RWPE1 (cell line): Measurements from ENCODE around the gene DPP9.

ENCODE experiments used
- CTCF ChIA-PET: fragments of 350-600 bp; sonication (Branson Sonifier 250); formaldehyde crosslinking; extraction: SDS; loops from one replicate; lab custom pipeline; 2021; lab: Yijun Ruan, JAX
- POLR2A ChIA-PET: fragments of 400-600 bp; formaldehyde crosslinking; extraction: SDS; loops from one replicate; lab custom pipeline; 2020; ENCODE audit warnings: antibody characterized with exemption; ENCODE audit not compliant: low non-redundant PET; lab: Yijun Ruan, JAX
- DNase-seq: peaks from one replicate; pipeline ENCODE4 v3.0.0; 2012; ENCODE audit warnings: low spot score
- H3K27ac ChIP-seq: fragments of 450-650 bp; 2 replicates; pipeline ENCODE4 v1.5.1; 2017
- TF ChIP-seq, protein P1 (sequence below): fragments of 450-650 bp; conservative IDR thresholded peaks from 2 replicates; pipeline ENCODE4 v1.5.1; 2017; ENCODE audit warnings: low read depth, mild to moderate bottlenecking

The DPP9 gene

DNA sequence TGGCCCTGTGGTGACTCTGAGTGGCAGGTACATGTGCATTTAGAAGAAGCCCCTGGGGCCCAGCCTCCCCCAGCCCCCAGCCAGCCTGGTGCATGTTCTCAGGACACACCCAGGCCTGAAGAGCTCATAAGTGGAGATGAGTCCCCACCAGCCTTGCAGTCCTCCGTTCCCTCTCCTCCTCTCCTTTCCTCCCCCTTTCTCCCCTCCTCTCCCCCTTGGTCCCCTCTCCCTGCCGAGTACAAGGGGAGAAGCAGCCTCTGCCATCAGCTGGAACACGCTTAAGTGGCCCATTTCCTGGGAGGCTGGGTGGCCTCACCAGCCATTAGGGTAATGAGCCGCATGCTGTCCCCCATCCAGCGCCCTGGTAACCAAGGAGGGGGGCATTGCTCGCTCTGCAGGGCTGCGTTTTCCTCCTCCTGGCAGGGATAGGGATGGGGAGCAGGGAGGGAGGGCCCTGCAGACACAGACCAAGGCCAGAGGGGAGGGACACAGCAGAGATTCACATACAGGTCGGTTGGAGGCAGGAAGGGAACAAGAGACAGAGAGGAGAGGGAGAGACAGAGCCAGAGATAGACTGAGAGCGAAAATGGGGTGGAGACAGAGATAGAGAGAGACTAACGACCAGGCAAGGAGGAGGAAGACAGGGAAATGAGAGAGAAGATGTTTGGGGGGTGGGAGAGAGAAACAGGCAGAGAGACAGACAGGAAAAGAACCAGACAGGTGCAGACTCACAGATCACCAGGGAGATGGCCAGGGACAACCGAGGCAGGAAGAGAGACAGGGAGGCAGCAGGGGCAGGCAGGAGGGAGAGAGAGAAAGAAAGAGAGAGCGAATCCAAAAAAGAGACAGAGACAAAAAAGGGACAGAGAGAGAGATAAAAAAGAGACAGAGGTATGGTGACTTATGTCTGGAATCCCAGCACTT, 19.3 kb upstream of the DPP9 start:
- ChIA-PET CTCF (interaction anchor here (0.6 kb wide), 1 partner anchor 158 kb away, joined by 3 read pairs; no protein-coding TSS in a partner anchor), POLR2A (interaction anchor here (0.8 kb wide), 1 partner anchor 52 kb away, joined by 9 read pairs; no protein-coding TSS in a partner anchor)
- DNase-seq: no peak
- no peak overlapping the region for H3K27ac ChIP-seq
- TF ChIP-seq, protein P1, sequence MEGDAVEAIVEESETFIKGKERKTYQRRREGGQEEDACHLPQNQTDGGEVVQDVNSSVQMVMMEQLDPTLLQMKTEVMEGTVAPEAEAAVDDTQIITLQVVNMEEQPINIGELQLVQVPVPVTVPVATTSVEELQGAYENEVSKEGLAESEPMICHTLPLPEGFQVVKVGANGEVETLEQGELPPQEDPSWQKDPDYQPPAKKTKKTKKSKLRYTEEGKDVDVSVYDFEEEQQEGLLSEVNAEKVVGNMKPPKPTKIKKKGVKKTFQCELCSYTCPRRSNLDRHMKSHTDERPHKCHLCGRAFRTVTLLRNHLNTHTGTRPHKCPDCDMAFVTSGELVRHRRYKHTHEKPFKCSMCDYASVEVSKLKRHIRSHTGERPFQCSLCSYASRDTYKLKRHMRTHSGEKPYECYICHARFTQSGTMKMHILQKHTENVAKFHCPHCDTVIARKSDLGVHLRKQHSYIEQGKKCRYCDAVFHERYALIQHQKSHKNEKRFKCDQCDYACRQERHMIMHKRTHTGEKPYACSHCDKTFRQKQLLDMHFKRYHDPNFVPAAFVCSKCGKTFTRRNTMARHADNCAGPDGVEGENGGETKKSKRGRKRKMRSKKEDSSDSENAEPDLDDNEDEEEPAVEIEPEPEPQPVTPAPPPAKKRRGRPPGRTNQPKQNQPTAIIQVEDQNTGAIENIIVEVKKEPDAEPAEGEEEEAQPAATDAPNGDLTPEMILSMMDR: no peak

DNA sequence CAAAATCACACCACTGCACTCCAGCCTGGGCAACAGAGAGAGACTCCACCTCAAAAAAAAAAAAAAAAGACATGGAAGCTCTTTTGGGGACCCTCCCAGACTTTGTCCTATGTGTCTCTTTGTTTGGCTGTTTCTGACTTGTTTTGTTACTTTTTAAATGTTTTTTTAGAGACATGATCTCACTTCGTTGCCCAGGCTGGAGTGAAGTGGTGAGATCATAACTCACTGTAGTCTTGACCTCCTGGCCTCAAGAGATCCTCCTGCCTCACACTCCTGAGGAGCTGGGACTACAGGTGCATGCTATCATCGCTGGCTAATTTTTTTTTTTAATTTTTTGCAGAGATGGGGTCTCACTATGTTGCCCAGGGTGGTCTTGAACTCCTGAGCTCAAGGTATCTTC, 16.4 kb upstream of the DPP9 start:
- TF ChIP-seq, protein P1: no peak
- ChIA-PET POLR2A (no interaction called here), CTCF (interaction anchor here (0.7 to 2.1 kb wide), 3 partner anchors 10 to 51 kb away, joined by 3 to 8 read pairs (median 6); partner anchors contain the start of gene FEM1A)
- no peak overlapping the region for H3K27ac ChIP-seq
- no peak for DNase-seq

DNA sequence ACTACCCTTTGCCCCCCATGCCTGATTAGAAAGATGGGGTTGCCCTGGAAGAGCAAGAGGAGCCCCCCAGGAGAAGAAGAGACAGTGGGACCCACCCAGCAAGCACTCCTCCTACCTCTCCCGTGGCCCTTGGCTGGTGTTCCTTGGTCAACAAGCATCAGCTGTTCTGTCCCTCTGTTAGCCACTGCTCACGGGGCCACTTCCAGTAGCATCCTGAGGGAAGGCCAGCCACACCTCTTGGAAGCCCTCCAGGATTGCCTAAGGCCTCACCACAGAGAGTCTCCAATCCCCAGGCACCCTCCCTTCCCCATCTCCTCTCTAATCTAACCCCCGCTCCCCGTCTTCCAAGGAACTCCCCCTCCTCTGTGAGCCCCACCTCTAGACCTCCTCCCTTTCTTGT, 15.1 kb upstream of the DPP9 start:
- POLR2A ChIA-PET: no interaction called here
- TF ChIP-seq, protein P1: no peak
- no peak overlapping the region for H3K27ac ChIP-seq
- no peak for DNase-seq
- CTCF ChIA-PET: interaction anchor here (1.4 to 2.1 kb wide), 2 partner anchors 52 to 65 kb away, joined by 5 to 6 read pairs; partner anchors contain the start of gene FEM1A

DNA sequence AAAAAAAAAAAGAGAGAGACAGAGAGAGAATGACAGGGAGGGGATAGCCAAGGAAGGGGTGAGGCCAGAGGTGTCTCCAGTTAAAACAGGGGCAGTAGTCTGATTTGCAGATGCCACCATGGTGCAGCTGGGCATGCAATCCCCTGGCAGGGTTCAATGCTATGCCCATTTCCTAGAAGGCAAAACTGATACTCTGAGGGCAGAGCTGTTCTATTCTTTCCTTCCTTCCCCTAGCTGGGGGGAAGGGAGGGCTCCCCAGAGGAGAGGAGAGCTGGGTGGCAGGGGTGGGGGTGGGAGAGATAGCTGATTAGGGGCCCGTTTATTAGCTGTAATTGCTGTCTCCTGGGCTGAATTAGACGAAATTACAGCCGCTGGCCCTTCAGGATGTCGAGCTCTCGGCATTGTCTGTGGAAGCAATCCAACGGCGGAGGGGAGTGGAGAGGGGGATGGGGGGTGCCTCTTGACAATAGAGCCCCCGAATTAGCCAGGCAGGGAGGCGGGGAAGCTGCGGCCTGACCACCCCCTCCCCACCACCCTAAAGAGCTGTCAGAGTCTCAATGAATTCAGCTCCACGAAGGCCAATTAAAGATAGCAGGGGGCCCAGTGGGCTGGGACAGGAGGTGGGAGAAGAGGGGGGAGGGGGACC, 14.4 kb upstream of the DPP9 start:
- CTCF ChIA-PET: interaction anchor here (1.4 kb wide), 1 partner anchor 66 kb away, joined by 5 read pairs; no protein-coding TSS in a partner anchor
- DNase-seq: no peak
- POLR2A ChIA-PET: no interaction called here
- TF ChIP-seq, protein P1: no peak
- no peak overlapping the region for H3K27ac ChIP-seq

DNA sequence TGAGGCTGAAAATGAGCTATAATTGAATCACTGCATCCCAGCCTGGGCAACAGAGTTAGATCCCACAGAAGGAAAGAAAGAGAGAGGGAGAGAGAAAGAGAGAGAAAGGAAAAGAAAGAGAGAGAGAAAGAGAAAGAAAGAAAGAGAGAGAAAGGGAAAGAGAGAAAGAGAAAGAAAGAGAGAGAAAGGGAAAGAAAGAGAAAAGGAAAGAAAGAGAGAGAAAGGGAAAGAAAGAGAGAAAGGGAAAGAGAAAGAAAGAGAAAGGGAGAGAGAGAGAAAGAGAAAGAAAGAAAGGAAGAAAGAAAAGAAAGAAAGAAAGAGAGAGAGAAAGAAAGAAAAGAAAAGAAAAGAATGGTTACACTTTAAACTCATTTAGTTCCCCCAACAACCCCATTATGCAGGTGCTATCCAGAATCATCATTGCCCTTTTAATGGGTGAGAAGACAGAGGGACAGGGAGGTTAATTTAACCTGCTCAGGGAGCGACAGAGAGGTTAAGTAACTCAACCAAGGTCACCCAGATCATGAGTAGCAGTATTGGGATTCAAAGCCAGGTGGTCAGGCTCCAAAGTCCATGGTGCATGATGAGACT, 10.2 kb upstream of the DPP9 start:
- TF ChIP-seq, protein P1: no peak
- POLR2A ChIA-PET: no interaction called here
- H3K27ac ChIP-seq: no peak overlapping the region
- CTCF ChIA-PET: interaction anchor here (0.6 to 2.8 kb wide), 4 partner anchors 54 to 71 kb away, joined by 3 to 19 read pairs (median 7); partner anchors contain the start of gene FEM1A
- no peak for DNase-seq

DNA sequence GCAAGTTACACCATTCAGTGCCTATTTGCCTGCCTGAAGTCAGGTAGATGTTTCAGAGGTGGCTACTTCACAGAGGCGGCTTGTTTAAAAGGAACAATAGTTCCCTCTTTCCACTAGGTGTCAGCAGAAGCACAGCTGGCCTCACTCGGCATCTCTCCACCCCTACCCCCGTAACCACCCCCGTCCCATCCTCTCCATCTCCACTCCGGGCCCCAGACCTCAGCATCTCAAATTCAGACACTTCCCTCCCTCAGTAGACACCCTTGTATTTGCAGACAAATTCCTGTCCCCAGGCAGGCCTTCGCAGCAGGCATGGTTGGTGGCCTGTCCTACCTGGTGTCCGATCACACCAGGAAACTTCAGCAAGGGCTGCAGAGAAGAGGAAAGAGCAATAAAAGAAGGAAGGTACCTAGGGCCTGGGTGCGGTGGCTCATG, 9.1 kb upstream of the DPP9 start:
- TF ChIP-seq, protein P1: peak; percentile 85
- H3K27ac ChIP-seq: no peak overlapping the region
- DNase-seq: peak; percentile 77
- ChIA-PET POLR2A (no interaction called here), CTCF (interaction anchor here (1.1 to 2.8 kb wide), 3 partner anchors 58 to 72 kb away, joined by 3 to 19 read pairs (median 11); partner anchors contain the start of gene FEM1A)
